MM.1S (cell line): ENCODE measurements around the gene PIEZO2.

ENCODE experiments used
- DNase-seq: peaks from one replicate; pipeline ENCODE4 v3.0.0-alpha.2; 2015
- H2AFZ ChIP-seq: fragments of 300-600 bp; sonication (generic); 2 replicates; pipeline ENCODE4 v1.6.0; 2016; ENCODE audit warnings: antibody characterized with exemption, low read length
- H3F3A ChIP-seq: fragments of 300-600 bp; sonication (generic); 2 replicates; pipeline ENCODE4 v1.6.1; 2016; ENCODE audit warnings: mild to moderate bottlenecking, antibody characterized with exemption, low read length, moderate library complexity, mixed read lengths; ENCODE audit not compliant: insufficient read depth
- H3K27ac ChIP-seq: fragments of 300-600 bp; sonication (generic); 2 replicates; pipeline ENCODE4 v1.5.1; 2016; ENCODE audit warnings: mild to moderate bottlenecking, low read length
- H3K27me3 ChIP-seq: fragments of 300-600 bp; sonication (generic); replicated peaks from 2 replicates; pipeline ENCODE4 v1.6.0; 2016; ENCODE audit warnings: low read length; ENCODE audit not compliant: insufficient read depth
- H3K36me3 ChIP-seq: fragments of 300-600 bp; sonication (generic); replicated peaks from 2 replicates; pipeline ENCODE4 v1.6.1; 2016; ENCODE audit warnings: mild to moderate bottlenecking, low read length, mixed read lengths; ENCODE audit not compliant: insufficient read depth
- H3K4me1 ChIP-seq: fragments of 300-600 bp; sonication (generic); 2 replicates; pipeline ENCODE4 v1.6.1; 2016; ENCODE audit warnings: low read length, mixed read lengths
- H3K4me2 ChIP-seq: fragments of 300-600 bp; sonication (generic); 2 replicates; pipeline ENCODE4 v1.6.0; 2016; ENCODE audit warnings: low read depth, low read length
- H3K4me3 ChIP-seq: fragments of 300-600 bp; sonication (generic); 2 replicates; pipeline ENCODE4 v1.5.1; 2016; ENCODE audit warnings: low read length, mixed read lengths
- H3K79me2 ChIP-seq: fragments of 300-600 bp; sonication (generic); 2 replicates; pipeline ENCODE4 v1.6.1; 2016; ENCODE audit warnings: mixed run types, low read length, mixed read lengths
- H3K9ac ChIP-seq: fragments of 300-600 bp; sonication (generic); 2 replicates; pipeline ENCODE4 v1.6.1; 2016; ENCODE audit warnings: low read length, mixed read lengths
- H3K9me2 ChIP-seq: fragments of 300-600 bp; sonication (generic); replicated peaks from 2 replicates; pipeline ENCODE4 v1.6.1; 2016; ENCODE audit warnings: mild to moderate bottlenecking, low read length, mixed read lengths; ENCODE audit not compliant: insufficient read depth
- H3K9me3 ChIP-seq: fragments of 300-600 bp; sonication (generic); replicated peaks from 2 replicates; pipeline ENCODE4 v1.6.1; 2016; ENCODE audit warnings: mild to moderate bottlenecking, low read length, mixed read lengths; ENCODE audit not compliant: insufficient read depth
- H4K20me1 ChIP-seq: fragments of 300-600 bp; sonication (generic); 2 replicates; pipeline ENCODE4 v1.6.1; 2016; ENCODE audit warnings: mild to moderate bottlenecking, low read length, moderate library complexity, mixed read lengths; ENCODE audit not compliant: insufficient read depth
- EZH2 ChIP-seq: fragments of 300-600 bp; sonication (generic); optimal IDR thresholded peaks from 2 replicates; pipeline ENCODE3; 2017; ENCODE audit warnings: low read depth, mild to moderate bottlenecking, antibody characterized with exemption, low read length, mixed read lengths
- EZH2phosphoT487 ChIP-seq: fragments of 300-600 bp; sonication (generic); IDR thresholded peaks from 2 replicates; pipeline ENCODE4 v1.6.1; 2018; ENCODE audit warnings: antibody characterized with exemption, low read length
- TF ChIP-seq, protein P1 (sequence below): fragments of 300-600 bp; sonication (generic); IDR thresholded peaks from 2 replicates; pipeline ENCODE4 v1.5.1; 2016; ENCODE audit warnings: antibody characterized with exemption, low read length, mixed read lengths

The PIEZO2 gene

DNA sequence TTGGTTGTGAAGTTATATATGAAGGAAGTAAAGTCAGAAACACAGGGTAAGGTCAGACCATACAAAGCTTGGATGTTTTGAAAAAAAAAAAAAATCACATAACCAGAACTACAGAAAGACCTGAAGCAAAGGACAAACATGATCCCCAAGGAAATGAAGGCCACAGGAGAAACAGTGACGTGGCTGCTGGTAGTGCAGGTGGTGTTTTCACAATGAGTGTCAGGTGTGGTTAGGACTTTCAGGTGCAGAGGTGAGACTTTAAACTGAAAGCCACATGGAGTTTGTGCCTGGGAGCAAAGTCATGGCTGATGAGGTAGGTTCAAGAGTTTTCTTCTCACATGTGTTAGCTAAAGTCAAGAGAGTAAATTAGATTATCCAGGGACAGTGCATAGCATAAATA, 270.7 kb downstream of the PIEZO2 start:
- peak overlapping the region; percentile 40; the same call in 1 of the 2 replicates for H3K4me2 ChIP-seq
- no peaks in the 10 kb centered on the region for H3K36me3 ChIP-seq
- H3K4me3 ChIP-seq = no peak overlapping the region
- peaks cover 30% of the 10 kb centered on the region for H3K4me1 ChIP-seq
- peak; percentile 96 for DNase-seq
- peak overlapping the region; percentile 84 for H3K27ac ChIP-seq
- no peaks in the 10 kb centered on the region for H3K9me2 ChIP-seq
- H4K20me1 ChIP-seq = no peaks in the 10 kb centered on the region
- peaks cover 8% of the 10 kb centered on the region; the same call in 1 of the 2 replicates for H3F3A ChIP-seq
- H3K9ac ChIP-seq = peak overlapping the region; percentile 36
- TF ChIP-seq EZH2 (no peak), EZH2phosphoT487 (no peak)
- TF ChIP-seq, protein P1, sequence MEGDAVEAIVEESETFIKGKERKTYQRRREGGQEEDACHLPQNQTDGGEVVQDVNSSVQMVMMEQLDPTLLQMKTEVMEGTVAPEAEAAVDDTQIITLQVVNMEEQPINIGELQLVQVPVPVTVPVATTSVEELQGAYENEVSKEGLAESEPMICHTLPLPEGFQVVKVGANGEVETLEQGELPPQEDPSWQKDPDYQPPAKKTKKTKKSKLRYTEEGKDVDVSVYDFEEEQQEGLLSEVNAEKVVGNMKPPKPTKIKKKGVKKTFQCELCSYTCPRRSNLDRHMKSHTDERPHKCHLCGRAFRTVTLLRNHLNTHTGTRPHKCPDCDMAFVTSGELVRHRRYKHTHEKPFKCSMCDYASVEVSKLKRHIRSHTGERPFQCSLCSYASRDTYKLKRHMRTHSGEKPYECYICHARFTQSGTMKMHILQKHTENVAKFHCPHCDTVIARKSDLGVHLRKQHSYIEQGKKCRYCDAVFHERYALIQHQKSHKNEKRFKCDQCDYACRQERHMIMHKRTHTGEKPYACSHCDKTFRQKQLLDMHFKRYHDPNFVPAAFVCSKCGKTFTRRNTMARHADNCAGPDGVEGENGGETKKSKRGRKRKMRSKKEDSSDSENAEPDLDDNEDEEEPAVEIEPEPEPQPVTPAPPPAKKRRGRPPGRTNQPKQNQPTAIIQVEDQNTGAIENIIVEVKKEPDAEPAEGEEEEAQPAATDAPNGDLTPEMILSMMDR = no peak
- no peak overlapping the region for H2AFZ ChIP-seq
- no peaks in the 10 kb centered on the region for H3K27me3 ChIP-seq
- H3K79me2 ChIP-seq = no peaks in the 10 kb centered on the region
- no peaks in the 10 kb centered on the region for H3K9me3 ChIP-seq

DNA sequence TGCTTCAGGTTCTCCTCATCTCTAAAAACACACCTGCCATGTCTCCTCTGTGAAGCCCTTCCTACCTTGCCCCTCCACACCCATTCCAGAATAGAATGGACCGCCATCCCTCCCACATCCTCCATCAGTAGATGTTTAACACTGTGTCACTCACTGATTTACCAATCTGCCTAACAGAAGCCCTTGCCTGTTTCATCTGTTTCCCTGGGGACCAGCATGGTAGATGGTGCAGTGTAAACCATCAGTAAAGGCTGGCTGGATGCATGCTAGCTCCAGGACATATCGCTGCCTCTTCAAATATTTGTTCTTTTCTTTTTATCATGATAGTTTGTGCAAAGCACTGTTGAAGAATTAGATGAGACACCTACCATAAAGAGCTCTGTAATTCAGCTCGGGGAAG, 271.4 kb downstream of the PIEZO2 start:
- peak overlapping the region; percentile 34; the same call in 1 of the 2 replicates for H3K9ac ChIP-seq
- H3K4me1 ChIP-seq = peaks cover 30% of the 10 kb centered on the region
- H3K27ac ChIP-seq = peak overlapping the region; percentile 84
- no peaks in the 10 kb centered on the region for H3K79me2 ChIP-seq
- DNase-seq = no peak
- H3K4me2 ChIP-seq = peak overlapping the region; percentile 40; the same call in 1 of the 2 replicates
- peak overlapping the region; percentile 5; the same call in 1 of the 2 replicates for H2AFZ ChIP-seq
- H3K27me3 ChIP-seq = no peaks in the 10 kb centered on the region
- TF ChIP-seq EZH2 = no peak
- TF ChIP-seq EZH2phosphoT487 = no peak
- TF ChIP-seq, protein P1 = no peak
- no peaks in the 10 kb centered on the region for H3K9me2 ChIP-seq
- H3K4me3 ChIP-seq = no peak overlapping the region
- H4K20me1 ChIP-seq = no peaks in the 10 kb centered on the region
- H3K9me3 ChIP-seq = no peaks in the 10 kb centered on the region
- no peaks in the 10 kb centered on the region for H3K36me3 ChIP-seq
- H3F3A ChIP-seq = peaks cover 8% of the 10 kb centered on the region; the same call in 1 of the 2 replicates

DNA sequence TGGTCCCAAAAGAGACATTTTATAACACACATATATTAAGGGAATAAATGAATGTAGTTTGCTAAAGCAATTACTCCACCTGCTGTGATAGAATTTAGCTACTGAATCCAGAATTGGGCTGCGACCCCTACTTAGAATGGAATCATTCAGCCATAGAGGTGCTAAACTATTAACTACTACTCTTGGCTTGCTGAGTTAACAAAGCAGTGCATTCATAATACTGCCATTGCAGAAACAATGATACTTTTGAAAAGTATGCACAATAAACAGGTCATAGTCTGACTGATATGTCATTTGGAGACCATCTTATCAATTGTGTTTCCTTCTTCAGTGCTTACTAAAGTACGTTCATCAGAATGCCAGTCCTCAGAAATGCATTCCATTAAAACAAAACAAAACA, 273.6 kb downstream of the PIEZO2 start:
- TF ChIP-seq EZH2 (no peak), EZH2phosphoT487 (no peak)
- TF ChIP-seq, protein P1 = no peak

More for the DNA sequence above, 273.6 kb downstream of the PIEZO2 start:
- Histone ChIP-seq H3K9ac (no peak overlapping the region), H3K4me2 (no peak overlapping the region), H3K27ac (no peak overlapping the region), H3K9me2 (no peaks in the 10 kb centered on the region), H3F3A (peaks cover 8% of the 10 kb centered on the region; the same call in 1 of the 2 replicates), H3K4me3 (no peak overlapping the region), H4K20me1 (no peaks in the 10 kb centered on the region), H3K36me3 (no peaks in the 10 kb centered on the region), H3K79me2 (no peaks in the 10 kb centered on the region), H3K27me3 (no peaks in the 10 kb centered on the region), H3K9me3 (no peaks in the 10 kb centered on the region), H2AFZ (no peak overlapping the region), H3K4me1 (peaks cover 30% of the 10 kb centered on the region)
- no peak for DNase-seq
